Activated CD4-positive, alpha-beta T cell treated with anti-CD3 and anti-CD28 coated beads for 48 hours (primary cell): ENCODE measurements around the gene BAZ2B.

Experiments used
- DNase-seq: peaks from one replicate; pipeline ENCODE4 v3.0.0-alpha.2; 2020

Gene BAZ2B

GRCh38 chr2:159518321-159519005 lies 97.9 kb downstream of the BAZ2B start:
- DNase-seq: no peak

- DNase-seq: no peak
Measured at GRCh38 chr2:159516241-159516758, 100.0 kb downstream of the BAZ2B start.

GRCh38 chr2:159515441-159515840 lies 100.9 kb downstream of the BAZ2B start:
- no peak for DNase-seq

GRCh38 chr2:159513745-159514144 lies 102.6 kb downstream of the BAZ2B start:
- no peak for DNase-seq

- no peak for DNase-seq
Measured at GRCh38 chr2:159508140-159508539, 108.2 kb downstream of the BAZ2B start.

GRCh38 chr2:159506764-159507440 lies 109.4 kb downstream of the BAZ2B start:
- no peak for DNase-seq

- no peak for DNase-seq
Measured at GRCh38 chr2:159506202-159506601, 110.1 kb downstream of the BAZ2B start.

- DNase-seq: no peak
Measured at GRCh38 chr2:159505196-159505595, 111.2 kb downstream of the BAZ2B start.

GRCh38 chr2:159501743-159502142 lies 114.6 kb downstream of the BAZ2B start:
- DNase-seq: no peak

- no peak for DNase-seq
Measured at GRCh38 chr2:159497847-159498246, 118.5 kb downstream of the BAZ2B start.

- no peak for DNase-seq
Measured at GRCh38 chr2:159497256-159497655, 119.1 kb downstream of the BAZ2B start.

GRCh38 chr2:159489476-159489875 lies 126.9 kb downstream of the BAZ2B start:
- no peak for DNase-seq

- no peak for DNase-seq
Measured at GRCh38 chr2:159484532-159484931, 131.8 kb downstream of the BAZ2B start.

- no peak for DNase-seq
Measured at GRCh38 chr2:159476329-159476728, 140.0 kb downstream of the BAZ2B start.

GRCh38 chr2:159475793-159476192 lies 140.6 kb downstream of the BAZ2B start:
- no peak for DNase-seq

GRCh38 chr2:159471340-159471739 lies 145.0 kb downstream of the BAZ2B start:
- DNase-seq: no peak

GRCh38 chr2:159468257-159468656 lies 148.1 kb downstream of the BAZ2B start:
- DNase-seq: no peak

GRCh38 chr2:159462961-159463360 lies 153.4 kb downstream of the BAZ2B start:
- DNase-seq: no peak

- no peak for DNase-seq
Measured at GRCh38 chr2:159462201-159462785, 154.1 kb downstream of the BAZ2B start.

GRCh38 chr2:159461076-159461475 lies 155.3 kb downstream of the BAZ2B start:
- DNase-seq: no peak

GRCh38 chr2:159460227-159460626 lies 156.1 kb downstream of the BAZ2B start:
- DNase-seq: no peak

- no peak for DNase-seq
Measured at GRCh38 chr2:159459279-159459678, 157.1 kb downstream of the BAZ2B start.

GRCh38 chr2:159457589-159457988 lies 158.8 kb downstream of the BAZ2B start:
- DNase-seq: no peak
